H54 (cell line): ENCODE results near the gene PRSS22.

Experiments
- DNase-seq: peaks from one replicate; pipeline ENCODE4 v3.0.0; 2011; ENCODE audit warnings: low spot score, mixed read lengths; ENCODE audit not compliant: insufficient read length
- FAIRE-seq: peaks from 3 replicates; lab custom pipeline; 2011; peaks lifted over from hg19 to GRCh38; lab: Jason Lieb, UNC
- POLR2A ChIP-seq: IDR thresholded peaks from 2 replicates; pipeline ENCODE4 v1.6.1; 2011; ENCODE audit warnings: low read depth, mild to moderate bottlenecking, low read length

Gene PRSS22

DNA sequence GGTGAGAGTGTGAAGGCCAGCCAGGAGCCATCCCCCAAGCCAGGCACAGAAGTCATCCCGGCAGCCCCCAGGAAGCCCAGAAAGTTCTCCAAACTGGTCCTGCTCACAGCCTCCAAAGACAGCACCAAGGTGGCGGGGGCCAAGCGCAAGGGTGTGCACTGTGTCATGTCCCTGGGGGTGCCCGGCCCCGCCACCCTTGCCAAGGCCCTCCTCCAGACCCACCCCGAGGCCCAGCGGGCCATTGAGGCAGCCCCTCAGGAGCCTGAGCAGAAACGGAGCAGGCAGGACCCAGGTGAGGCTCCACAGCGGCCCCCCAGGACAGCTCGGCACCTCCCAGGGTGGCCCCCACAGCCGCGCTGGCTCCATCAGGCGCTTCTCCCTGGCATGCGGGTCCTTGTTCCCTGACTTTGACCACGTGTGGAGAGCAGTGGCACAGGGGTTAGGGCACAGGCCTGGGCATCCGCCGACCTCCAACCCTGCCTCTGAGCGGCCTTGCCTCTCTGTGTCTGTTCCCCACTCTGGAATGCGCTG is 38.6 kb upstream of the PRSS22 start:
- DNase-seq (no peak), FAIRE-seq (no peak)
- no peak for TF ChIP-seq POLR2A

- peak; percentile 75 for FAIRE-seq
- no peak for TF ChIP-seq POLR2A
- DNase-seq = peak; percentile 50
These were observed 37.8 kb upstream of the PRSS22 start for GRCh38 chr16:2895813-2896212.

- no peak for TF ChIP-seq POLR2A
- DNase-seq (no peak), FAIRE-seq (no peak)
These were observed 36.3 kb upstream of the PRSS22 start for GRCh38 chr16:2894231-2894630.

DNA sequence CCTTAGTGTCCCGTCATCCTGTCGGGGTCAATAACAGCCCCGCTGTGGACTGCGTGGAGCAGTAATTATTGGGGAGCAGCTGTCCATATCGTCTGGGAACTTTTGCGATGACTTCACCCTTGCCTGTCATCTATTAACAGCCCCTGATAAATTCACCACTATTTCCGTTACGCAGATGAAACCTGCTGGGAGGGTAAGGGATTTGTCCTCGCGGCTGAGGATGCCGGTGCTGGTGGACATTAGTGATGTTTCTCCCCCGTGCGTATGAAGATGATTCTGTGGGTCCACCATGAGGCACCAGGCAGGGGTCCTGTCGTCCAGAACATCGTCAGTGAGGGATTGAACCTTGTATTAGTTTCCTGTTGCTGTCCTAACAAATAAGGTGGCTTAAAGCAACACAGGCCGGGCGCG is 26.1 kb upstream of the PRSS22 start:
- FAIRE-seq (no peak), DNase-seq (no peak)
- TF ChIP-seq POLR2A = no peak

GRCh38 chr16:2883458-2883908 is 25.5 kb upstream of the PRSS22 start:
- DNase-seq (no peak), FAIRE-seq (no peak)
- TF ChIP-seq POLR2A = no peak

- peak; percentile 80 for TF ChIP-seq POLR2A
- FAIRE-seq = peak; percentile 82
- peak; percentile 90 for DNase-seq
These were observed 24.9 kb upstream of the PRSS22 start, which contains the start of gene FLYWCH2 for GRCh38 chr16:2882650-2883457. TSS of gene FLYWCH2 (plus strand) at chr16:2883215. CDS start at chr16:2896450, 13,235 bp downstream.

DNA sequence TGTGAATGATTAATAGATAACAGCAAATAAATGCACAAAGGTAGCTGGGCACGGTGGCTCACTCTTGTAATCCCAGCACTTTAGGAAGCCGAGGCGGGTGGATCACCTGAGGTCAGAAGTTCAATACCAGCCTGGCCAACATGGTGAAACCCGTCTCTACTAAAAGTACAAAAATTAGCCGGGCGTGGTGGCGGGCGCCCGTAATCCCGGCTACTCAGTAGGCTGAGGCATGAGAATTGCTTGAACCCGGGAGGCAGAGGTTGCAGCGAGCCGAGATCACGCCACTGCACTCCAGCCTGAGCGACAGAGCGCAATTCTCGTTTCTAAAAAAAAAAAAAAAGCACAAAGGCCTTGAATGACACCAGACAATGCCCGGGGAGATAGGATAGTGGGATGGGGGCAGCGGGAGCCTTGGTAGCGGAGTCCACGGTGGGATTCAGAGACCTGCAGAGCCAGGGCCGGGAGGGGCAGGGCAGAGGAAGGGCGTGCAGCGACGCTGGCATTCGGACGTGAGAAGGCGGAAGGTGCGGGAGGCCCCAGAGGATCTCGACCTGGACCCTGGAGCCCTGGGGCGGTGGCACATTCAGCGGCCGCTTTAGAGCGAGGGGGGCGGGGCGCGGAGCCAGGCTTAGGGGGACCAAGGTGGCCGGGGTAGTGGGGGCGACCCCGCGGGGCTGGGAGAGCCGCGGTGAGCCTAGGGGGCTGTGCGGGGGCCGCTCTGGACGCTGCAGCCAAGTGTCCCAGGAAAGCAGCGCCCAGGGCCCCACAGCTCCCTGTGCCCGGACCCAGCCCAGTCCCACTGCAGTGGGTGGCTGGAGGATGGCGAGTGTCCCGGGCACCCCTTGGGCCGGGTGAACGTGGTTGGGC is 24.0 kb upstream of the PRSS22 start:
- FAIRE-seq = no peak
- TF ChIP-seq POLR2A = no peak; the same call in 1 of the 2 replicates
- no peak for DNase-seq

GRCh38 chr16:2879854-2880508 is 22.0 kb upstream of the PRSS22 start:
- FAIRE-seq (no peak), DNase-seq (no peak)
- no peak for TF ChIP-seq POLR2A

DNA sequence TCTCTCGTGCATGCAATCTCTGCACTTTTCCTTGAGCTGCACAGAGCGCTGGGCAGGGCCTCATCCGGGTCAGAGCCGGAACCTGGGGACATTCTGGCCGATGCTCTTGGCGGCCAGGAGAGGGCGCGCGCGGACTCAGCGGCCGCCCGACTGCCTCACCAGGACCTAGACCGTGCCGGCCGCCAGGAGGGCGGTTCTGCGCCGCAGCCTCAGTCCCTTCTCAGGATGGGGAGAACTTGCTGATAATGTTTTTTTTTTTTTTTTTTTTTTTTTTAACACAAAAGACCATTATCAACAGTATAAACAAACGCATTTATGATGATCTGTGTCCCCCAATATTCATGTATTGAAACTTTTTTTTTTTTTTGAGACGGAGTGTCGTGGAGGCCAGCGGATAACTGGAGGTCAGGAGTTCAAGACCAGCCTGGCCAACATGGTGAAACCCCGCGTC is 17.0 kb upstream of the PRSS22 start:
- no peak for FAIRE-seq
- TF ChIP-seq POLR2A = no peak
- DNase-seq = peak; percentile 61

DNA sequence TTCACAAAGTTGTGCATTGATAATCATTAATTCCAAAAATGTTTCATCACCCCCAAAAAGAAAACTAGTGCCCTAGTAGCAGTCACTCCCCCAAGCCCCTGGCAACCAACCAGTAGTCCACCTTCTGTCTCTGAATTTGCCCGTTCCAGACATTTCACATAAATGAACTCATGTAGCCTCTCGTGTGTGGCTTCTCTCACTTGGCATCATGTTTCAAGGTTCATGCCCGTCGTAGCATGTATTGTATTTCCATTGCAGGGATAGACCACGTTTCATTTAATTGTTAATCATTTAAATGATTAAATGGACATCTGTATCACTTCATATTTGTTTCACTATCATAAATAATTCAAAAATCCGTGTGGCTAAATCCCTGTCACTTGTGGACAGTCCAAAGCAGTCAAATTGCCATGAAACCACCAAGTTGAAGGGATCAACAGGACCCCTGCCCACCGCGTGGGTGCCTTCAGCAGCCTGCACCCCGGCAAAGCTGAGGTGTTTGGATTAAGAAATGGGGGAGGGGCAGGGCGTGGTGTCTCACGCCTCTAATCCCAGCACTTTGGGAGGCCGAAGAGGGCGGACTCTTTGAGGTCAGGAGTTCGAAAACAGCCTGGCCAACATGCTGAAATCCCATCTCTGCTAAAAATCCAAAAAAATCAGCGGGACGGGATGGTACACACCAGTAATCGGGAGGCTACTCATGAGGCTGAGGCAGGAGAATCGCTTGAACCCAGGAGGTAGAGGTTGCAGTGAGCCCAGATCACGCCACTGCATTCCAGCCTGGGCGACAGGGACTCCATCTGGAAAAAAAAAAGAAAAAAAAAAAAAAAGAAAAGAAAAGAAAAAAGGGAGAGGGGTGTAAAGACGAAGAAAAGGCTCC is 16.3 kb upstream of the PRSS22 start:
- TF ChIP-seq POLR2A = no peak
- FAIRE-seq (no peak), DNase-seq (no peak)

GRCh38 chr16:2871926-2872325 is 14.0 kb upstream of the PRSS22 start:
- TF ChIP-seq POLR2A = no peak
- no peak for DNase-seq
- FAIRE-seq = no peak

- FAIRE-seq (peak; percentile 68), DNase-seq (peak; percentile 94)
- TF ChIP-seq POLR2A = peak; percentile 58; the same call in 1 of the 2 replicates
These were observed 10.2 kb upstream of the PRSS22 start for GRCh38 chr16:2867987-2868789.
